DND-41 (cell line): ENCODE measurements around the gene BCO1.

Source experiments
- ATAC-seq: fragments of 200-7000 bp; cut with Tn5 transposase; 3 replicates; pipeline ENCODE4 v1.9.1; 2021; ENCODE audit warnings: low read depth; ENCODE audit not compliant: insufficient read depth
- DNase-seq: peaks from one replicate; pipeline ENCODE4 v3.0.0-alpha.2; 2020
- H2AFZ ChIP-seq: 2 replicates; pipeline ENCODE4 v1.6.0; 2012; ENCODE audit warnings: low read depth, low read length
- H3K27ac ChIP-seq: 2 replicates; pipeline ENCODE4 v1.5.1; 2012; ENCODE audit warnings: low read length, inconsistent platforms
- H3K27me3 ChIP-seq: fragments of 200-600 bp; sonication (generic); 2 replicates; pipeline ENCODE4 v1.6.0; 2012; ENCODE audit warnings: low read length, mild to moderate bottlenecking, inconsistent platforms; ENCODE audit not compliant: insufficient read depth, poor library complexity
- H3K36me3 ChIP-seq: 2 replicates; pipeline ENCODE4 v1.5.1; 2012; ENCODE audit warnings: low read length, inconsistent platforms; ENCODE audit not compliant: insufficient read depth
- H3K4me1 ChIP-seq: 2 replicates; pipeline ENCODE4 v1.5.1; 2012; ENCODE audit warnings: mild to moderate bottlenecking, low read length; ENCODE audit not compliant: insufficient read depth
- H3K4me2 ChIP-seq: 2 replicates; pipeline ENCODE4 v1.6.0; 2012; ENCODE audit warnings: mild to moderate bottlenecking, moderate library complexity, low read length, inconsistent platforms; ENCODE audit not compliant: insufficient read depth
- H3K4me3 ChIP-seq, 2 experiments: fragments of 200-600 bp in 1 of 2; shearing (Covaris generic) in 1 of 2; 2 replicates each; pipeline ENCODE4 v1.5.1; 2012 to 2016; ENCODE audit warnings: inconsistent platforms in 2 of 2, low read length in 2 of 2, mild to moderate bottlenecking in 2 of 2, low read depth in 1 of 2, moderate library complexity in 1 of 2
- H3K79me2 ChIP-seq: 2 replicates; pipeline ENCODE4 v1.6.0; 2012; ENCODE audit warnings: low read length, inconsistent platforms; ENCODE audit not compliant: insufficient read depth
- H3K9ac ChIP-seq: 2 replicates; pipeline ENCODE4 v1.6.0; 2012; ENCODE audit warnings: low read depth, mild to moderate bottlenecking, inconsistent platforms, low read length, moderate library complexity
- H3K9me3 ChIP-seq: 2 replicates; pipeline ENCODE4 v1.5.1; 2012; ENCODE audit warnings: low read length, moderate library complexity, mild to moderate bottlenecking, inconsistent platforms; ENCODE audit not compliant: insufficient read depth, severe bottlenecking
- H4K20me1 ChIP-seq: 2 replicates; pipeline ENCODE4 v1.6.0; 2012; ENCODE audit warnings: low read length; ENCODE audit not compliant: insufficient read depth
- EZH2 ChIP-seq: IDR thresholded peaks from 3 replicates; pipeline ENCODE4 v1.6.1; 2012; ENCODE audit warnings: borderline replicate concordance, low read depth, mild to moderate bottlenecking, moderate library complexity, low read length, inconsistent platforms; ENCODE audit not compliant: severe bottlenecking
- TF ChIP-seq, protein P1 (sequence below): IDR thresholded peaks from 2 replicates; pipeline ENCODE4 v1.5.1; 2012; ENCODE audit warnings: borderline replicate concordance, low read length, moderate library complexity, mild to moderate bottlenecking; ENCODE audit not compliant: poor library complexity, severe bottlenecking; ENCODE audit errors: extremely low read depth

The BCO1 gene

DNA sequence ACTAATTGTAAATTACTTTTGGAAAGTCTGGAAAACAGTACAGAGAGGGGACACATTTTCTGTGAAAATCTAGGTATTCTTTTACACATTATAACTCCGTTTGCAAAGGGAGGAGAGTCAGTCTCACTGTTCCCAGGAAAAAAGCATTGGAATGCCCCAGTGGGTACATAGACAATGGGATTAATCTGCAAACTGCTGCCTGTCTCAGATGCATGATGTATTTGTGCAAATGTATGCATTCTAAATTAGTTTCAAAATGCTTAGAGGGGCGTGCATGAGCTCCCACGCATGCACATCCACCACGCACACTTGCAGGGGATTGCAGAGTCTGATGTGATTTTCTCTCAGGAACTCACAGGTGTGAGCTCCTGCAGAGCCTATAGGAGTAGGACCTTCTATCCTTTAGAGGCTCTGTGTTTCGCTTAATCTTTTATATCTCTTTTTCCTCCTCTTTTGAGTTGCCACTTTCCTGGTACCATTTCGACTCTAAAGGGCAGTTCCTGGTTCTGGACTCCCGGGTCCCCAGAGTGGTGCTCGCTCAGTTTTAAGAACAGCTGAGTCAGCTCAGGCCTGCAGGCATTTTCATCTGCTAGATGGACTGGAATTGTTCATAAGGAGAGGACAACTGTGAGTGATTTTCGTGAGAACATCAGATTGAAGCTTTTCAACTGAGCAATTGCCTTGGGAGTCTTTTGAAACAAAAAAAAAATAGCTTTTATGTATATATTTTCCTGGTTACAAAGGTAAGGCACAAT is 1.1 kb downstream of the BCO1 start:
- Histone ChIP-seq H3K9me3 (no peaks in the 10 kb centered on the region), H3K27ac (no peak overlapping the region), H3K27me3 (no peaks in the 10 kb centered on the region), H3K9ac (no peak overlapping the region), H3K79me2 (no peaks in the 10 kb centered on the region), H3K36me3 (no peaks in the 10 kb centered on the region), H3K4me1 (no peaks in the 10 kb centered on the region), H3K4me3 (no peak overlapping the region), H2AFZ (no peak overlapping the region), H4K20me1 (no peaks in the 10 kb centered on the region), H3K4me2 (no peak overlapping the region)
- ATAC-seq = no peak
- TF ChIP-seq EZH2 = no peak
- TF ChIP-seq, protein P1, sequence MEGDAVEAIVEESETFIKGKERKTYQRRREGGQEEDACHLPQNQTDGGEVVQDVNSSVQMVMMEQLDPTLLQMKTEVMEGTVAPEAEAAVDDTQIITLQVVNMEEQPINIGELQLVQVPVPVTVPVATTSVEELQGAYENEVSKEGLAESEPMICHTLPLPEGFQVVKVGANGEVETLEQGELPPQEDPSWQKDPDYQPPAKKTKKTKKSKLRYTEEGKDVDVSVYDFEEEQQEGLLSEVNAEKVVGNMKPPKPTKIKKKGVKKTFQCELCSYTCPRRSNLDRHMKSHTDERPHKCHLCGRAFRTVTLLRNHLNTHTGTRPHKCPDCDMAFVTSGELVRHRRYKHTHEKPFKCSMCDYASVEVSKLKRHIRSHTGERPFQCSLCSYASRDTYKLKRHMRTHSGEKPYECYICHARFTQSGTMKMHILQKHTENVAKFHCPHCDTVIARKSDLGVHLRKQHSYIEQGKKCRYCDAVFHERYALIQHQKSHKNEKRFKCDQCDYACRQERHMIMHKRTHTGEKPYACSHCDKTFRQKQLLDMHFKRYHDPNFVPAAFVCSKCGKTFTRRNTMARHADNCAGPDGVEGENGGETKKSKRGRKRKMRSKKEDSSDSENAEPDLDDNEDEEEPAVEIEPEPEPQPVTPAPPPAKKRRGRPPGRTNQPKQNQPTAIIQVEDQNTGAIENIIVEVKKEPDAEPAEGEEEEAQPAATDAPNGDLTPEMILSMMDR = no peak
- DNase-seq = no peak

DNA sequence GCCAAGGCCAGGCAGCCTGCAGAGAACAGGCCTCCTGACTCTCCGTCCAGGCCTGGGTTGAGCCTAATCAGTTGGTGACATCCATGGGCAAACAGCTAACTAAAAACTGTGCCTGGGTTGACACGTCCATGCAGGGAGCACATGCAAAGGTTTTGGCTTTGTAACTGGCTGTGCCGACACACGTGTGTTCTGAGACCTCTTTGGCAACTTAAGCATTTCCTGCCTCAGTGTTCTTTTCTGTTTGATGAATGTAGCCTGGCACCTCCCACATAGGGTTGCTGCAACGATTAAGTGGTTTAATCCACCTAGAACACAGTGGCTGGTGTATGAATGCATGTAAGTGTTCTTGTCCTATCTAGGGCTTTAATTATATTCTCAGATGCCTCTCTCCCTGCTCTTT is 3.2 kb downstream of the BCO1 start:
- Histone ChIP-seq H3K27ac (no peak overlapping the region), H4K20me1 (no peaks in the 10 kb centered on the region), H2AFZ (no peak overlapping the region), H3K9ac (no peak overlapping the region), H3K4me2 (no peak overlapping the region), H3K9me3 (no peaks in the 10 kb centered on the region), H3K27me3 (peaks cover under 1% of the 10 kb centered on the region), H3K36me3 (no peaks in the 10 kb centered on the region), H3K4me1 (no peaks in the 10 kb centered on the region), H3K79me2 (no peaks in the 10 kb centered on the region), H3K4me3 (no peak overlapping the region)
- TF ChIP-seq, protein P1 = no peak
- no peak for TF ChIP-seq EZH2
- ATAC-seq (no peak), DNase-seq (no peak)

GRCh38 chr16:81242977-81243618 is 4.6 kb downstream of the BCO1 start:
- Histone ChIP-seq H3K27me3 (peaks cover 3% of the 10 kb centered on the region), H3K36me3 (no peaks in the 10 kb centered on the region), H3K9ac (no peak overlapping the region), H3K4me2 (no peak overlapping the region), H4K20me1 (no peaks in the 10 kb centered on the region), H3K27ac (no peak overlapping the region), H3K9me3 (no peaks in the 10 kb centered on the region), H3K79me2 (no peaks in the 10 kb centered on the region), H2AFZ (no peak overlapping the region), H3K4me1 (no peaks in the 10 kb centered on the region), H3K4me3 (no peak overlapping the region)
- DNase-seq = no peak
- no peak for TF ChIP-seq EZH2
- TF ChIP-seq, protein P1 = no peak
- no peak for ATAC-seq
